ENCODE data around the gene RFX1. TPM values are rescaled to one million over a fixed set of nuclear protein-coding genes. Genes with fewer than 3 reads are reported as not detected.
"Not testable (repeated sequence)": the region's sequence is repeated elsewhere in the genome, so short reads cannot be mapped to it uniquely, and the experiment has no call there.

Gene RFX1
- total RNA-seq, 1 donor from 2014 or later, result 1.8 TPM

DNA sequence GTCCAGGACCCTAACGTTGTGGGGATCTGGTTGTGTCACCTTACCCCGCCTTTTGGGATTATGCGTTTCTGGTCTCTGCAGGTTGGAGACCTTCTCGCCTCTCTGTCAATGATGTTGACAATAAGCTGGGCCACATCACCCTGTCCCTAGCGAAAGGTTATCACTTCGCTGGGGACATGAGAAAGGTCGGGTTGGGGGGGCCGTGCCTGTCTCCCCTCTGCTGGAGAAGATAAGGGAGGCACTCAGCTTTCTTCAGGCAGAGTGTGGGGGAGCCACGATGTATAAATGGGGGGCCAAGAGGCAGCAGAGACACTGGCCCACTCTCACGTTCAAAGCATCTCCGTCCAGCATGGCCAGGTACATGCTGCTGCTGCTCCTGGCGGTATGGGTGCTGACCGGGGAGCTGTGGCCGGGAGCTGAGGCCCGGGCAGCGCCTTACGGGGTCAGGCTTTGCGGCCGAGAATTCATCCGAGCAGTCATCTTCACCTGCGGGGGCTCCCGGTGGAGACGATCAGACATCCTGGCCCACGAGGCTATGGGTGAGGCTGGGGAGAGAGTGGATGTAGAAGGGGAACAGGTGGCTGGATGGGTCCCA, 21.8 kb upstream of the RFX1 start, which contains the start of gene RLN3:
TSS of gene RLN3 (plus strand) at position 293 of the 595 bp plus-strand sequence. CDS start at position 350, 57 bp downstream.
- DNase-seq (ENCODE audit: low read depth in 2 of 2), result no peak

GRCh38 chr19:14026652-14027192, 20.6 kb upstream of the RFX1 start:
- DNase-seq (ENCODE audit: low read depth in 2 of 2), result not testable (repeated sequence)

GRCh38 chr19:14023404-14024235, 17.5 kb upstream of the RFX1 start:
- DNase-seq (ENCODE audit: low read depth in 2 of 2), result peak; percentile 79 to 86

- no peak for DNase-seq (ENCODE audit: low read depth in 2 of 2)
These were observed 16.3 kb upstream of the RFX1 start for GRCh38 chr19:14022469-14022868.

GRCh38 chr19:14021474-14021873, 15.4 kb upstream of the RFX1 start:
- no peak for DNase-seq (ENCODE audit: low read depth in 2 of 2)

DNA sequence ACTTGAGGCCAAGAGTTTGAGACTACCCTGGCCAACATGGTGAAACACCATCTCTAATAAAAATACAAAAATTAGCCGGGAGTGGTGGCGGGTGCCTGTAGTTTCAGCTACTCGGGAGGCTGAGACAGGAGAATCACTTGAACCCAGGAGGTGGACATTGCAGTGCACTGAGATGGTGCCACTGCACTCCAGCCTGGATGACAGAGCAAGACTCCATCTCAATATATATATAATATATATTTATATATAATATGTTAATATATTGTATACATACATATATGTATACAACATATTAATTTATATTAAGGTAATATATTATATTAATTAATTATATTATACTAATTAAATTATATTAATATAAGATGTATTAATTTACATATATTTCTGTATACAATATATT, 13.6 kb upstream of the RFX1 start:
- not testable (repeated sequence) for DNase-seq (ENCODE audit: low read depth in 2 of 2)

DNA sequence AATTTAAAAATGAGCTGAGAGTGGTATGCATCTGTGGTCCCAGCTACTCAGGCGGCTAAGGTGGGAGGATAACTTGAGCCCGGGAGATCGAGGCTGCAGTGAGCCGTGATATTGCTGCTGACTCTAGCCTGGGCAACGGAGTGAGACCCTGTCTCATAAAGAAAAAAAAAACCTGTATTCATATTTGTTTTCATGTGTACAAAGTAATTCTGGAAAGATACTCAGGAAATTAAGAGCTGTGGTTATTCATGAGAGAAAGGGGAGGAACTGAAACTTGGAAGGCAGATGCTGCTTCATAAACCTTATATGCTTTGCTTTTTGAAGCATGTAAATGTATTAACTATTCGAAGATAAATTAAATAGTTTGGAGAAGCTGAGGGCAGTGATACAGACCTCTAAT, 13.0 kb upstream of the RFX1 start:
- DNase-seq (ENCODE audit: low read depth in 2 of 2), result no peak

- no peak for DNase-seq (ENCODE audit: low read depth in 2 of 2)
These were observed 9.5 kb upstream of the RFX1 start for GRCh38 chr19:14015524-14016035.

- no peak for DNase-seq (ENCODE audit: low read depth in 2 of 2)
These were observed 6.3 kb upstream of the RFX1 start for GRCh38 chr19:14012378-14012915.

- DNase-seq (ENCODE audit: low read depth in 2 of 2), result no peak
These were observed 844 bp upstream of the RFX1 start for GRCh38 chr19:14006766-14007562.

- DNase-seq (ENCODE audit: low read depth in 2 of 2), result peak; percentile 75 to 94
These were observed 603 bp downstream of the RFX1 start for GRCh38 chr19:14005349-14006084.

DNA sequence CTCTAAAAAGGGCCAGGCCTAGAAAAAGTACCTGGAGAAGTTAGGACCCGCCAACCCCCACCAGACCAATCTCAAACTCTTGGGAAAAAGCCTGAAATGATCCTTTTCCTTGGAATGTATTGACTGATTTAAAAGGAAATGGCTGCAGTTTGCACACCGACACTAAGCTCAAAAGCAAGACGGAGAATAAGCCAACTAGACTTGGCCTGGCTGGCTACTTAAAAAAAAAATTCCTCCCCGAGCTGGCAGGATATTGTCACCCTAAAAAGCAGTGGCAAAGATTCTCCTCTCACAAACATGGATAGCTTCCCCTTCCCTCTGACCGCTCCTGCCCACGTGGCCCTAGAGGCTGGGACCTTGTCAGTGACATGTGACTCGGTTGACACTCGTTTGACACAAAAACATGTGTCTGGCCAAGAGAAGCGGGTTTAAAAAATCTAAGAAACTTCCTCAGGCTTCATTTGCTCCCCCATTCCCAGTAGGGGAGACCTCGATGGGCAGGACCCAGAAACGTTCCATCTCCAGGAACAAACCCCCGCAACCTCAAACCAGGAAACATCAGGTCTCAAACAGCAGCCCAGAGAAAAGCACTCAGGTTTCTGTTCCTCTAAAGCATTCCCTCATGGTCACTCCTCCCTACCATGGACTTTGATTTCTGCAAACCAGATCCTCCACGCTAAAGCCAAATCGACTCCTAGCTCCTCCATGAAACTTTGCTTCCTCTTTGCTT, 1.3 kb downstream of the RFX1 start:
- DNase-seq (ENCODE audit: low read depth in 2 of 2), result peak; percentile 43 to 51

DNA sequence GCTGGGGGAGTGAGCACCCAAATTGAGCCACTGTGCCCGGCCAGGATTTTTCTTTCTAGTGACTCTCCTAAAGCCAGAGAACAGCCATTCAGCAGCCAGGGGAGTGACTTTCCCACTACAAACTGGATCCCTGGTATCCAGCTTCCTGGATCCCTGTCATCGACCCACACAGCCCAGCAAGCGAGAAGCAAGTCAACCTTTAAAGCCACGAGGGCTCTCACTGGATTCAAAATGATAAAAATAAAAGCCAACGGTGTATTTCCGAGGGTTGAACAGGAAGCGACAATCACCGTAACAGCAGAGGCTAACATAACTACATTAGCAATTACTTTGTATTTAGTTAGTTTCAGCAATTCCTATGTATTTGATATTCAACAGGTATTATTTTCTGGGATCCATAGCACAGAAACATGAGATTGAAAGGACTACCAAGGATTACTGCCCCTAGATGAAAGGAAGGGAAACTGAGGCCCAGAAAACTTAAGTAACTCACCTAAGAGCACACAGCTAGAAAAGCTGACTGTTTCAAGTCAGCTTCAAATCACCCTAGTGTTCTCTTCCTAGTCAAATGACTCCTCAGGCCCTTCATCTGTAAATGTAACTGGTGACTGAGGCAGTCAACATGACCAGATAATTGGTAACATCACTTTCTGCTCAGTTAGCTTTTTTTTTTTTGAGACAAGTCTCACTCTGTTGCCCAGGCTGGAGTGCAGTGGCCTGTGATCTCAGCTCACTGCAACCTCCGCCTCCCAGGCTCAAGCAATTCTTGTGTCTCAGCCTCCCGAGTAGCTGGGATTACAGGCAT, 2.7 kb downstream of the RFX1 start:
- DNase-seq (ENCODE audit: low read depth in 2 of 2), result peak; percentile 48 to 55

GRCh38 chr19:14002571-14003250, 3.4 kb downstream of the RFX1 start:
- no peak for DNase-seq (ENCODE audit: low read depth in 2 of 2)

DNA sequence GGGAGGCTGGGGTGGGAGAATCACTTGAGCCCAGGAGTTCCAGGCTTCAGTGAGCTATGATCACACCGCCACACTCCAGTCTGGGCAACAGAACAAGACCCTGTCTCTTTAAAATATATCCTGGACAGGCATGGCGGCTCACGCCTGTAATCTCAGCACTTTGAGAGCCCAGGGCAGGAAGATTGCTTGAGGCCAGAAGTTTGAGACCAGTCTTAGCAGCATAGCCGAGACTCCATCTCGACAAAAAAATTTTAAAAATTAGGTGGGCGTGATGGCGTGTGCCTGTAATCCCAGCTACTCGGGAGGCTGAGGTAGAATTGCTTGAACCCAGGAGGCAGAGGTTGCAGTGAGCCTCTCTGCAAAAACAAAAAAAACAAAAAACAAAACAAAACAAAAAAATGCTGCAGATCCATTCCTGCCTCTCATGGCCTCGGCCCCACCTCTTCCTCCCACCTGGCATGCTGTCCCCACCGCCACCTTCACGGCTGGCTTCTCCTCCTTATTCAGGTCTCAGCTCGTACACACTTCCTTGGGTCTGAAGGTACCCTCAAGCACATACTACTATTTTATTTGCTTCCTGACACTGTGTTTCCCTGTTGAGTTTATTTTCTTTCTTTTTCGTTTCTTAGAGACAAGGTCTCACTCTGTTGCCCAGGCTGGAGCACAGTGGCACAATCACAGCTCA, 5.3 kb downstream of the RFX1 start:
- DNase-seq (ENCODE audit: low read depth in 2 of 2), result no peak

DNA sequence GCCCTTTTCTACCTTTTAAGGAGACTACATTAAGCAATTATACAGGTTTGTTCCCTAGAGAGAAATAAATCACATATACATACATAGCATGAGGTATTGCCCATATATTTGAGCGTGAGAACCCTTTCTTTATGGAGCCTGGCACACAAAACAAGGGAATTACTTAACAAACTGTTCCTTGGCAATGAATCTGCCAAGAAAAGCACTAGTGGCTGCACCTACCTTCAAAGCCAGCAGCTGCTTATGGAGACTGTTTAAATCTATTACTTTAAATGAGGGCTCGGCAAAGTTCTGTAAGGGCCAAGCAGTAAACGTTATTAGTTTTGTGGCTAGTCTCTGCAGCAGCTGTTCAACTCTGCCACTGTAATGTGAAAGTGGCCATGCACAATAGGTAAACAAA, 7.0 kb downstream of the RFX1 start:
- DNase-seq (ENCODE audit: low read depth in 2 of 2), result no peak

DNA sequence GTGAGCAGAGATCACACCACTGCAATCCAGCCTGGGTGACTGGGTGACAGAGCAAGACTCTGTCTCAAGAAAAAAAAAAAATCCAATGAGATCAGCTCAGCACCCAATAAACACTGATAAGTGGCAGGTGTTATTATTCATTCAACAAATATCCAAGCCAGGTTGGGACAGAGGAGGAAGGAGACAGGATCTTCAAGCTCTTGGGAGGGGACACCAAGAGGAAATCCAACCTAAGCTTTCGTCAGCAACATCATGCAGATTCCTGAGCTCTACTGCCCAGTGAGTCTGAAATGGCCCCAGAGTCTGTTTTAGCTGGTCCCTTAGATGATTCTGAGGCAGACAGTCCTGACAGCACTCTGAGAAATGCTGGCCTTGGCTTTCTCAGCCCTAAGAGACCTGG, 7.7 kb downstream of the RFX1 start:
- DNase-seq (ENCODE audit: low read depth in 2 of 2), result no peak

- DNase-seq (ENCODE audit: low read depth in 2 of 2), result no peak
These were observed 8.5 kb downstream of the RFX1 start for GRCh38 chr19:13997631-13997962.
